Spleen (tissue), 7 donors: ENCODE data around the gene SLC46A1.

Experiments used
- CTCF ChIP-seq, 11 experiments: fragments of 200-600 bp in 7 of 11; fragments of 450-650 bp in 4 of 11; sonication (generic) in 4 of 11; IDR thresholded peaks in 8 of 11; conservative IDR thresholded peaks in 3 of 11; 1 replicate in 7 of 11; 2 replicates in 4 of 11; pipeline versions ENCODE4 v1.4.0 to v1.8.0; 2016 to 2021; ENCODE audit warnings: antibody characterized with exemption in 11 of 11, inconsistent platforms in 4 of 11, mild to moderate bottlenecking in 1 of 11
- POLR2AphosphoS5 ChIP-seq, 3 donors: sonication (generic); formaldehyde crosslinking; IDR thresholded peaks; one replicate each; pipeline ENCODE4 v1.5.1; 2017; ENCODE audit warnings: antibody characterized with exemption in 3 of 3
- donor health status: DM: no; HTN: no; CAD: no; lungs with moderate emphysema.
- donor health status: DM: no; HTN: no; CAD: no.
- donor health status: DM: no; HTN: no; CAD: no.

- no peak for TF ChIP-seq CTCF (IDR thresholded peaks at IDR 0.05 in 8 of 11, conservative IDR thresholded peaks at IDR 0.05 in 3 of 11)
- no peak for TF ChIP-seq POLR2AphosphoS5 (IDR thresholded peaks at IDR 0.05)
Measured at GRCh38 chr17:28449859-28450258, 43.8 kb upstream of the SLC46A1 start.
